ENCODE data around the gene ADGB. TPM values are rescaled to one million over a fixed set of nuclear protein-coding genes. Genes with fewer than 3 reads are reported as not detected.
"Not testable (repeated sequence)": the region's sequence is repeated elsewhere in the genome, so short reads cannot be mapped to it uniquely, and the experiment has no call there.

The ADGB gene
- total RNA-seq, 2 experiments from 2014 or later: not detected

DNA sequence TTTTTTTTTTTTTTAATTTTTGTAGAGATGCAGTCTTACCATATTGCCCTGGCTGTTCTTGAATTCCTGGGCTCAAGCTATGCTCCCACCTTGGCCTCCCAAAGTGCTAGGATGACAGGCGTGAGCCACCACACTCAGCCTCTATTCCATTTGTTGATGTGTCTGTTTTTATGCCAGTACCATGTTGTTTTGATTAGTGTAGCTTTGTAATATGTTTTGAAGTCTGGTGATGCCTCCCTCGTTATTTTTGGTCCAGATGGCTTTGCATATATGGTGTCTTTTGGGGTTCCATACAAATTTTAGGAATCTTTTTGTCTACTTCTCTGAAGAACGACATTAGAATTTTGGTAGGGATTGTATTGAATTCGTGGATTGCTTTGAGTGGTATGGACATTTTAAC lies 193.2 kb downstream of the ADGB start:
- Histone ChIP-seq H3K27ac (ENCODE audit: low read depth in 1 of 2, low read length in 2 of 2) (no peak overlapping the region), H3K9me3 (ENCODE audit: control insufficient read depth in 1 of 2, insufficient read depth in 1 of 2, low read length in 2 of 2) (no peaks in the 10 kb centered on the region), H3K27me3 (ENCODE audit: control insufficient read depth in 1 of 2, insufficient read depth in 2 of 2, low read length in 2 of 2) (no peaks in the 10 kb centered on the region), H3K4me1 (ENCODE audit: insufficient read depth, low read length) (no peaks in the 10 kb centered on the region), H3K36me3 (ENCODE audit: insufficient read depth, low read length) (no peaks in the 10 kb centered on the region), H3K4me3 (ENCODE audit: low read length) (no peak overlapping the region)
- H3K36me3 Mint-ChIP-seq (ENCODE audit: low read depth): no peaks in the 10 kb centered on the region
- H3K9me3 Mint-ChIP-seq: peaks cover 3% of the 10 kb centered on the region
- H3K4me1 Mint-ChIP-seq (ENCODE audit: low read depth): no peaks in the 10 kb centered on the region
- DNase-seq (no peak), ATAC-seq (ENCODE audit: poor library complexity) (no peak)
- ChIA-PET CTCF (no interaction called here), POLR2A (no interaction called here)
- intact Hi-C loops (cut with DNase I, micrococcal nuclease): no loop called here
- TF ChIP-seq, protein P1, sequence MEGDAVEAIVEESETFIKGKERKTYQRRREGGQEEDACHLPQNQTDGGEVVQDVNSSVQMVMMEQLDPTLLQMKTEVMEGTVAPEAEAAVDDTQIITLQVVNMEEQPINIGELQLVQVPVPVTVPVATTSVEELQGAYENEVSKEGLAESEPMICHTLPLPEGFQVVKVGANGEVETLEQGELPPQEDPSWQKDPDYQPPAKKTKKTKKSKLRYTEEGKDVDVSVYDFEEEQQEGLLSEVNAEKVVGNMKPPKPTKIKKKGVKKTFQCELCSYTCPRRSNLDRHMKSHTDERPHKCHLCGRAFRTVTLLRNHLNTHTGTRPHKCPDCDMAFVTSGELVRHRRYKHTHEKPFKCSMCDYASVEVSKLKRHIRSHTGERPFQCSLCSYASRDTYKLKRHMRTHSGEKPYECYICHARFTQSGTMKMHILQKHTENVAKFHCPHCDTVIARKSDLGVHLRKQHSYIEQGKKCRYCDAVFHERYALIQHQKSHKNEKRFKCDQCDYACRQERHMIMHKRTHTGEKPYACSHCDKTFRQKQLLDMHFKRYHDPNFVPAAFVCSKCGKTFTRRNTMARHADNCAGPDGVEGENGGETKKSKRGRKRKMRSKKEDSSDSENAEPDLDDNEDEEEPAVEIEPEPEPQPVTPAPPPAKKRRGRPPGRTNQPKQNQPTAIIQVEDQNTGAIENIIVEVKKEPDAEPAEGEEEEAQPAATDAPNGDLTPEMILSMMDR (IDR thresholded peaks at IDR 0.05): no peak
- H3K27me3 Mint-ChIP-seq: peaks cover 6% of the 10 kb centered on the region
- H3K27ac Mint-ChIP-seq: no peak overlapping the region
- H3K4me3 Mint-ChIP-seq: no peak overlapping the region

DNA sequence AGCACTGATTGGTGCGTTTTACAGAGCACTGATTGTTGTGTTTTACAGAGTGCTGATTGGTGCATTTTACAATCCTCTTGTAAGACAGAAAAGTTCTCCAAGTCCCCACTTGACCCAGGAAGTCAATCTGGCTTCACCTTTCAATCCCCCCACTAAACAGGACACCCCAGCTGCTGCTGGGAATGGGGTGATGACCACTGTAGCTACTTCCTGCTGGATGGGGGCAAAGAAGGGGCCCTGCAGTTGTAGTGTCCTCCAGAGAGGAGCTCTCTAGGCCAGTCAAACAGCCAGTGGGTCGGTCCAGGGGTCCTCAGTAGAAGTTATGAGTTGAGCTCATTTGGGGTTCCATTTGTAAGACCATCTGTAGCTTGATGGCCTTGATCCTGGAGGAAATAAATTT lies 194.4 kb downstream of the ADGB start:
- H3K4me3 ChIP-seq (ENCODE audit: low read length); H3K36me3 Mint-ChIP-seq (ENCODE audit: low read depth); H3K4me1 Mint-ChIP-seq (ENCODE audit: low read depth); H3K27ac ChIP-seq (ENCODE audit: low read depth in 1 of 2, low read length in 2 of 2); H3K9me3 ChIP-seq (ENCODE audit: control insufficient read depth in 1 of 2, insufficient read depth in 1 of 2, low read length in 2 of 2); CTCF ChIA-PET; H3K4me3 Mint-ChIP-seq; intact Hi-C loops (cut with DNase I, micrococcal nuclease); POLR2A ChIA-PET; H3K36me3 ChIP-seq (ENCODE audit: insufficient read depth, low read length); DNase-seq; H3K27me3 Mint-ChIP-seq; H3K4me1 ChIP-seq (ENCODE audit: insufficient read depth, low read length); H3K27ac Mint-ChIP-seq; H3K9me3 Mint-ChIP-seq; ATAC-seq (ENCODE audit: poor library complexity); H3K27me3 ChIP-seq (ENCODE audit: control insufficient read depth in 1 of 2, insufficient read depth in 2 of 2, low read length in 2 of 2): not testable (repeated sequence)

DNA sequence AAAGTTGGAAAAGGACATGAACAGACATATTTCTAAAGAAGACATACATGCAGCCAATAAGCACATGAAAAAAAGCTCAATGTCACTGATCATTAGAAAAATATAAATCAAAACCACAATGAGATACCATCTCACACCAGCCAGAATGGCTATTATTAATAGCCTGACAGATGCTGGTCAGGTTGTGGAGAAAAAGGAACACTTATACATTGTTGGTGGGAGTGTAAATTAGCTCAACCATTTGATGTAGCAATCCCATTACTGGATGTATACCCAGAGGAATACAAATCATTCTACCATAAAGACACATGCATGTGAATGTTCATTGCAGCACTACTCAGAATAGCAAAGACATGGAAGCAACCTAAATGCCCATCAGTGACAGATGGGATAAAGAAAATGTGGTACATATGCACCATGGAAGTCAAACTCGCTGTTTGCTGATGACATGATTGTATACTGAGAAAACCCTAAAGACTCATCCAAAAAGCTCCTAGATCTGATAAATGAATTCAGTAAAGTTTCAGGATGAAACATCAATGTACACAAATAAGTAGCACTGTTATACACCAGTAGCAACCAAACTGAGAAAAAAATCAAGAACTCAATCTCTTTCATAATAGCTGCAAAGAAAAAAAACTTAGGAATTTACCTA lies 196.8 kb downstream of the ADGB start:
- Histone ChIP-seq H3K36me3 (ENCODE audit: insufficient read depth, low read length) (no peaks in the 10 kb centered on the region), H3K9me3 (ENCODE audit: control insufficient read depth in 1 of 2, insufficient read depth in 1 of 2, low read length in 2 of 2) (no peaks in the 10 kb centered on the region), H3K27ac (ENCODE audit: low read depth in 1 of 2, low read length in 2 of 2) (no peak overlapping the region), H3K4me3 (ENCODE audit: low read length) (no peak overlapping the region), H3K4me1 (ENCODE audit: insufficient read depth, low read length) (no peaks in the 10 kb centered on the region), H3K27me3 (ENCODE audit: control insufficient read depth in 1 of 2, insufficient read depth in 2 of 2, low read length in 2 of 2) (no peaks in the 10 kb centered on the region)
- intact Hi-C loops (cut with DNase I, micrococcal nuclease): no loop called here
- Mint-ChIP-seq H3K27ac (no peak overlapping the region), H3K36me3 (ENCODE audit: low read depth) (no peaks in the 10 kb centered on the region), H3K4me3 (no peak overlapping the region), H3K9me3 (peaks cover 3% of the 10 kb centered on the region), H3K4me1 (ENCODE audit: low read depth) (no peaks in the 10 kb centered on the region), H3K27me3 (peaks cover 6% of the 10 kb centered on the region)
- ChIA-PET CTCF (no interaction called here), POLR2A (no interaction called here)
- TF ChIP-seq, protein P1 (IDR thresholded peaks at IDR 0.05): no peak
- no peak for DNase-seq
- no peak for ATAC-seq (ENCODE audit: poor library complexity)

DNA sequence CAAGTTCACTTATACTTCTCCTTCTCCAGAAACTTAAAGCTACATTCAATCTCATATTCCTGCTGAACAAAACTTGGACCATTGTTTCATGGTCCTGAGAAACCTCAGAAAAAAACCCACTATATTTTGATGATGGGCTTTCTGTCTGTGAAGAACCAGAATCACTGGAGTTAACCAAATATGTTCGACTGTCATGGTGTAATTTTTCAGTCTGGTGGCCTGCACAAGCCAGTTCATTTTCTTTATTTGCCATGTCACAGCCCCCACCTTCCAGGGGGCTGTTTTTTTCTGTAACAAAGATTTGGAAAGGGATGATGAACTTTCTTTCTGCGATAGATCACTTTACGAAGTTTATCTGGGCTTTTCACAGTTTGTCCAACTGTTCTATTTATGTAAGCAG lies 204.4 kb downstream of the ADGB start:
- H3K4me3 ChIP-seq (ENCODE audit: low read length); DNase-seq; intact Hi-C loops (cut with DNase I, micrococcal nuclease); ATAC-seq (ENCODE audit: poor library complexity); H3K27ac ChIP-seq (ENCODE audit: low read depth in 1 of 2, low read length in 2 of 2); H3K27me3 Mint-ChIP-seq; CTCF ChIA-PET; H3K36me3 ChIP-seq (ENCODE audit: insufficient read depth, low read length); H3K4me1 ChIP-seq (ENCODE audit: insufficient read depth, low read length); H3K9me3 ChIP-seq (ENCODE audit: control insufficient read depth in 1 of 2, insufficient read depth in 1 of 2, low read length in 2 of 2); POLR2A ChIA-PET; H3K4me3 Mint-ChIP-seq; H3K27me3 ChIP-seq (ENCODE audit: control insufficient read depth in 1 of 2, insufficient read depth in 2 of 2, low read length in 2 of 2); H3K36me3 Mint-ChIP-seq (ENCODE audit: low read depth); H3K9me3 Mint-ChIP-seq; H3K4me1 Mint-ChIP-seq (ENCODE audit: low read depth); H3K27ac Mint-ChIP-seq: not testable (repeated sequence)
